ENCODE data around the gene RGS2.

The RGS2 gene

DNA sequence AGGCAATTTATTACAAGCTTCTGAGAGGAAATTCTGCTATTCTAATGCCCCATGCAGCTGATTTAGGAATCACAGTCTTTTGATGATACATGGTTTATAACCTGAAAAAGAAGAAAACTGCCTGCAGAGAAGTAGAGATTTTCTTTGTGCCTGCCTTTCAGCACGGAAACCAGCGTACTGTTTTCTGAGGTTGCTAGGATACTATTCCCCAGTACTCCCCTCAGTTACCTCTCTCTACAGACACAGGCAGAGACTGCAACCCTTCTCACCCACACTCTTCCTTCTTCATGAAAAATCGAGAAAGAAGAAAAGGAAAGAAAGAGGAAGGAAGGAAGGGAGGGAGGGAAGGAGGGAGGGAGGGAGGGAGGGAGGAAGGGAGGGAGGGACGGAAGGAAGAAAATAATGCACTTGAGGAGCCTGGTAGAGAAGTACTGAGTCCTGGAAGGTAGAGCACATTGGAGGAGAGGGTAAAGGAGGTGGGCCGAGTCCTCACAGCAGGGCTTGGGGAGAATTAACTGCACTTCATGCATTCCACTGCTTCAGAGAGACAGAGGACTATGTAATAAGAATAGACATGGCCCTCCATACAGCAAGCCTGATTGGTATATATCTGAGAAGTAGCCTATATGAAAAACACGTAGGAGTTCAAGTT is 21.9 kb downstream of the RGS2 start:
- no peak for DNase-seq (ENCODE audit: low spot score)

DNA sequence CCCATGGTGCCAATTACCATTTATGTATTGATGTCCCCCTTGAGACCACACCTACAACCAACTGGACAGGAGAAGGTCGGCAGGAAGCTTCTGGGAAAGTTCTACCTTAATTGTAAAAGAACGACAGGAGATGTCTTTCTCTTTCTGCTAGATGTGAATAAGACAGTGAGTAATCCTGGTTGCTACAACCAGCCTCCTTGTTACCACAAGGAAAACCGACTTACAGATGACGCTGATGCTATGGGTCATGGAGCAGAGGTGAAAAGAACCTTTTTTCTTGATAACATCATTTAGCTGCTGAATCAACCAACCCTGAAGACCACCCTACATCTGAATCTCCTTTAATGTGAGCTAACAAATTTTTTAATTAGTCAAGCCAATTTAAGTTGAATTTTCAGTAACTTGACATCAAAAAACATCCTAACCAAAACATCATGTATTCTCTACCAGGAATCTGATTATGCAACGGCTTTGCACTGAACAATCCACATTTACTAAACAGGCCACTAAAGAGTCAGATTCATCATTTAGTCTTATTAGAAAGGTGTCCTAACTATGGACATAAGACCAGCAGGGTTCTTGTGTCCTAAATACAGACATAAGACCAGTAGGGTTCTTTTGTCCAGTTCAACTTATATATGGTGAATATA is 23.0 kb downstream of the RGS2 start:
- DNase-seq (ENCODE audit: low spot score), result no peak

GRCh38 chr1:192832492-192832891 is 23.7 kb downstream of the RGS2 start:
- DNase-seq (ENCODE audit: low spot score), result no peak

DNA sequence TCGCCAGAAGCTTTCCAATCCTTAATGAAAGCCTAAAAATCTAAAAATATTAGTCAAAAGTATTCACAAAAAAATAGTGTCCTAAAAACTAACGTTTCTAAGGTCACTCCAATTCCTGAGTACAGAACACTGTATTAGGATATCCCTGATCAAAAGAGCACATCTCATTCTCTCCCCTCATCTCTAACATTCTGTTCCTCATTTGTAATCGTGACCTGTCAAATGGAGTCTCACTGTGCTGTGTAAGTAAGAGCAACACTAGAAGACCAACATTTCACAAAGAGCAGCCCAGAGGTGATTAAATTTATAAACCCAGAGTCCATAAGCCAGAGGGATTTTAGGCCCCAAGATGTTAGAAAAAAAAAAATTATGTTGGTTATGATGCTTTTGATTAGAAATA is 26.3 kb downstream of the RGS2 start:
- no peak for DNase-seq (ENCODE audit: low spot score)

GRCh38 chr1:192839162-192840066 is 30.6 kb downstream of the RGS2 start:
- no peak for DNase-seq (ENCODE audit: low spot score)

- DNase-seq (ENCODE audit: low spot score), result no peak
Measured at GRCh38 chr1:192844360-192844759, 35.5 kb downstream of the RGS2 start.

DNA sequence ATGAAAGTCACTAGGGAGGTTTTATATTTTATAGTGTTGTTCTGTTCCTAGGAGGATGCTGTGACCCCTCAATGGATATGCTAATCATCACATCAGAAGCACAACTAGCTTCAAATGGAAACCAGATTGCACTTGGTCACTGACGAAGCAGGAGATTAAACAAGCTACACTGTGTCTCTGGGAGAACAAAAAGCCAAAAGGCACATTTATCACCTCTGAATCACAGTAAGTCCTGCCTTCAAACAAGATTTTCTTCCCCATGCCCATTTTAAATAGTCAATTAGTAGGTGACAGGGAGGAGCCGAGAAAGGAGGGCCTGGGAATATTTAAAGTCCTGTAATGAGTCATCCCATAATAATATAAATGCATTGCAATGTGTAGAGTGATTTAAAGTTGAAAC is 38.1 kb downstream of the RGS2 start:
- no peak for DNase-seq (ENCODE audit: low spot score)

GRCh38 chr1:192849011-192849410 is 40.2 kb downstream of the RGS2 start:
- no peak for DNase-seq (ENCODE audit: low spot score)

DNA sequence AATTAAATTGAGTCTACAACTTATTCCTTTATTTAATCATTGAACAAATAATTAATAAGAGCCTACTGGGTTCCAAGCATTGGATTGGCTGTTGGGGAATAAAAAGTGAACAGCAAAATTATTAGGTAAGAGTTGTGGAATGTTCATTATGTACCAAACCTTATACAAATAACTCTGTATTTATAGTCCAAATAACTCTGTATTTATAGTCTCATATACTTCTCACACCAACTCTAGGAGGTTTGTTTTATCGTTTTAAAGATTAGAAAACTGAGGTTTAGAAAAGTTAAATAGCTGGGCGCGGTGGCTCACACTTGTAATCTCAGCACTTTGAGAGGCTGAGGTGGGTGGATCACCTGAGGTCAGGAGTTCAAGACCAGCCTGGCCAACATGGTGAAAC is 40.6 kb downstream of the RGS2 start:
- DNase-seq (ENCODE audit: low spot score), result no peak

GRCh38 chr1:192852001-192852947 is 43.4 kb downstream of the RGS2 start:
- DNase-seq (ENCODE audit: low spot score), result no peak

GRCh38 chr1:192858456-192858855 is 49.6 kb downstream of the RGS2 start:
- DNase-seq (ENCODE audit: low spot score), result no peak

GRCh38 chr1:192859808-192860207 is 51.0 kb downstream of the RGS2 start:
- DNase-seq (ENCODE audit: low spot score), result no peak

- DNase-seq (ENCODE audit: low spot score), result no peak
Measured at GRCh38 chr1:192860478-192861185, 51.8 kb downstream of the RGS2 start.

DNA sequence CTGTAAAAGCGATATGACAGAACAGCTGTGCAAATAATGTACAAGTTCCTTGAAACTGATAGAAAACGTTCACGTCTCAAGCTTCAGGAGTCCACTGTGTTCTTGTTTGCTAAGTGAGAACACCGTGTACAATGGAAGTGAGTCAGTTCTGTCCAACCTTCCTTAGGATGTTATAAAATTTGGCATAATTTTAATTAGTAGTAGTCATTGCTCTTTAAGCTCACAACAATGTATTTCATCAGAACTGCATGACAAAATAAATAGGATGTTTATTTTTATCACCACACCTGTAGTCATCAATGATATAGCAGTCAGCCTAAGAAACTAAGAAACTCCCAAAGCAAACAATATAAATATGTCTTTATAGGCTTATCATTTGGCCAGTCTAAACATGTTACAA is 53.0 kb downstream of the RGS2 start:
- DNase-seq (ENCODE audit: low spot score), result no peak
